Measurements from ENCODE around the gene SLC25A26.

The SLC25A26 gene

DNA sequence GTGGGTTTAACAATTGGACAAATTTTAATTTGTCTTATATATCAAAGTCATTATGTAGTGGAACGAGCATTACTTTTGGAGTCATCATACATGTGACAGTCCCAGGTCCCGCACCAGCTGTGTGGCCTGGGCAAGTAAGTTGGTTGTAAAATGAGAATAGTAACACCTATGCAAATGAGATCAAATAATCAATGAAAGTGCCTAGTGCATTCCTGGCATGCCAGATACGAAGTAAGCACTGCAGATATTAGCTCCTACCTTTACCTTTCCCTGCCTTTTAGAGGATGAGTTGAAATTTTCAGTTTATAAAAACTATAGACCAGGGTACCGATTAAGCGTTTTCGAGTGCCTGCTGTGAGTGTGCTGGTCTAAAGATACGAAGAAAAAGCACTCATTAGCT, 145.9 kb downstream of the SLC25A26 start:
- Histone ChIP-seq H3K36me3 (ENCODE audit: insufficient read depth, low read length) (no peaks in the 10 kb centered on the region), H3K9ac (ENCODE audit: low read depth, low read length) (no peak overlapping the region), H3K4me1 (ENCODE audit: insufficient read depth, low read length) (peaks cover 25% of the 10 kb centered on the region), H3K9me3 (ENCODE audit: control insufficient read depth, insufficient read depth, low read length) (no peaks in the 10 kb centered on the region)

- no peaks in the 10 kb centered on the region for H3K9me3 ChIP-seq (ENCODE audit: control insufficient read depth, insufficient read depth, low read length)
- peaks cover 18% of the 10 kb centered on the region for H3K4me1 ChIP-seq (ENCODE audit: insufficient read depth, low read length)
- H3K9ac ChIP-seq (ENCODE audit: low read depth, low read length): no peak overlapping the region
- H3K36me3 ChIP-seq (ENCODE audit: insufficient read depth, low read length): no peaks in the 10 kb centered on the region
These were observed 147.2 kb downstream of the SLC25A26 start for GRCh38 chr3:66367979-66368378.

GRCh38 chr3:66370179-66370578, 149.4 kb downstream of the SLC25A26 start:
- Histone ChIP-seq H3K36me3 (ENCODE audit: insufficient read depth, low read length) (no peaks in the 10 kb centered on the region), H3K4me1 (ENCODE audit: insufficient read depth, low read length) (peaks cover 12% of the 10 kb centered on the region), H3K9ac (ENCODE audit: low read depth, low read length) (no peak overlapping the region), H3K9me3 (ENCODE audit: control insufficient read depth, insufficient read depth, low read length) (no peaks in the 10 kb centered on the region)

- 0 out of 2 replicates have a peak, but pooled peaks cover under 1% of the 10 kb centered on the region for H3K36me3 ChIP-seq (ENCODE audit: insufficient read depth, low read length)
- H3K4me1 ChIP-seq (ENCODE audit: insufficient read depth, low read length): peaks cover 5% of the 10 kb centered on the region; the same call in 1 of the 2 replicates
These were observed 150.6 kb downstream of the SLC25A26 start for GRCh38 chr3:66371432-66371831.

DNA sequence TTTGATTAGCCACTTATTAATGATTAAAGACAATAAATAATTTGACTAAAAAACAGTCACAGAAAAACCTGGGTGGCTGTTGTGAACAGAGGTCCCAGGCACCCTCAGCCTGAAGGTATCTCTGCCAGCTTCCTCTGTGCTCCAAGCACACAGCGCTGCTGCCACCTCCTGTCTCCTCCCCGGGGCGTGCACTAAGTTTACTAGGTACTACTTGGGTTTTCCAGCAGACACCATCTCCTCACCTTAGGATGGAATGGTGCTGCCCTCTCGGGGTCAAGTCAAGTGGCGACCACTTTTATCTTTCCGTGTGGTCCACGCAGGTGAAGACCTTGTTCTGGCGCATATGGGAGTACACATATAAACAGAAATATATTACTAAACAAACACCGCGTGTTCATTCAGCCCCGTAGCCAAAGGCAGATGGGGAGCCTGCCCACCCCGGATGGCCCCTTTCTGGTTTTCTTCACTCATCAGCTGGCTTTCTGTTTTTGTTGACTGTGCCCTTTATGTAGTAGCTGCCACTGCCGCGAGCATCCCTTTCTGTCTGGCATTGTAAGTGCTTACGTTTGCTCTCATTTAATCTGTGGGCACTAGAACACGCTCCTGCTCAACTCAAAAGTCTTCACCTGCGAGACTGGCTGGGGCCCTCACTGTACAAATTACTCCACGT, 152.0 kb downstream of the SLC25A26 start:
- Histone ChIP-seq H3K36me3 (ENCODE audit: insufficient read depth, low read length) (peaks cover 8% of the 10 kb centered on the region; the same call in 1 of the 2 replicates), H3K9ac (ENCODE audit: low read depth, low read length) (no peak overlapping the region), H3K4me1 (ENCODE audit: insufficient read depth, low read length) (no peaks in the 10 kb centered on the region), H3K9me3 (ENCODE audit: control insufficient read depth, insufficient read depth, low read length) (no peaks in the 10 kb centered on the region)

More at GRCh38 chr3:66371432-66371831, 150.6 kb downstream of the SLC25A26 start:
- Histone ChIP-seq H3K9ac (ENCODE audit: low read depth, low read length) (no peak overlapping the region), H3K9me3 (ENCODE audit: control insufficient read depth, insufficient read depth, low read length) (no peaks in the 10 kb centered on the region)

GRCh38 chr3:66376568-66376967, 155.8 kb downstream of the SLC25A26 start:
- H3K9me3 ChIP-seq (ENCODE audit: control insufficient read depth, insufficient read depth, low read length): no peaks in the 10 kb centered on the region
- H3K4me1 ChIP-seq (ENCODE audit: insufficient read depth, low read length): no peaks in the 10 kb centered on the region
- peaks cover 32% of the 10 kb centered on the region for H3K36me3 ChIP-seq (ENCODE audit: insufficient read depth, low read length)
- H3K9ac ChIP-seq (ENCODE audit: low read depth, low read length): no peak overlapping the region

DNA sequence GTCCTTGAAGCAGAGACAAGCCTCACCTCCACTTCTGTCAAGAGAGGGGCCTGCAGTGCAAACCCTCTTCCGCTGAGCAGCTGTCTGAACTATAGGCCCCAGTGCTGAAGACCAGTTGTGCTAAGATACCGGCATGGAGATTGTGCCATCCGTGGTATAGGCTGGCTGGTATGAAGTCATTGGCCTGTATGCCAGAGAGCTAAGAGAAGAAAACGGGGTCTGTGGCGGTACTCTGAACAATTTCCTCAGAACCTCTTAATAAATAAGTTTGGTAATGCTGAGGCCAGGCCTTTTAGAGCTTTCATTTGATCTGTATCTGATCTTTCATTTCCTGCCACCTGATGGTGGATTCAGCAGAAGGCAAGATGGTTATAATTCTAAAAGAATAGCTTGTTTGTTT, 157.0 kb downstream of the SLC25A26 start:
- Histone ChIP-seq H3K36me3 (ENCODE audit: insufficient read depth, low read length) (peaks cover 38% of the 10 kb centered on the region), H3K9me3 (ENCODE audit: control insufficient read depth, insufficient read depth, low read length) (no peaks in the 10 kb centered on the region), H3K9ac (ENCODE audit: low read depth, low read length) (no peak overlapping the region)

DNA sequence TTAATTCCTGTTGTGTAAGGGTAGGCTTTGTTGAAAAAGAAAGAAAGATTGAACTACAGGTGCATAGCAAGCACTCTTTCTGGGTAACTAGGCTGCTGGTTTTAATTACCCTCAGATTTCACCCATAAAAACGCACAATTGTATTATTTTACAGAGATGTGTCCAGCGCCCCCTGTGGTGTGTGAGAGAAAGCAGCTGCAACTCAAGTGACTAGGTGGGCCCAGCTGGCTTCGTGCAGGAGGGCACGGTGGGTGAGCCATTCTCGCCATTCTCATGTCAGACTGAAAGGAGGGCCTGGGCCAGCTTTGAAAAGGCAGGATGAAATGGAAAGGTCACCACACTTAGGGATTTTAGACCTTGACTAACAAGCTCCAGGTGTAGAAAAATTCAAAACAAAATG, 157.5 kb downstream of the SLC25A26 start:
- no peaks in the 10 kb centered on the region for H3K9me3 ChIP-seq (ENCODE audit: control insufficient read depth, insufficient read depth, low read length)
- no peak overlapping the region for H3K9ac ChIP-seq (ENCODE audit: low read depth, low read length)
- no peaks in the 10 kb centered on the region for H3K4me1 ChIP-seq (ENCODE audit: insufficient read depth, low read length)
- H3K36me3 ChIP-seq (ENCODE audit: insufficient read depth, low read length): peaks cover 39% of the 10 kb centered on the region

More for the DNA sequence above, 157.0 kb downstream of the SLC25A26 start:
- no peaks in the 10 kb centered on the region for H3K4me1 ChIP-seq (ENCODE audit: insufficient read depth, low read length)

- no peak overlapping the region for H3K9ac ChIP-seq (ENCODE audit: low read depth, low read length)
- H3K9me3 ChIP-seq (ENCODE audit: control insufficient read depth, insufficient read depth, low read length): no peaks in the 10 kb centered on the region
- H3K4me1 ChIP-seq (ENCODE audit: insufficient read depth, low read length): no peaks in the 10 kb centered on the region
- peaks cover 51% of the 10 kb centered on the region for H3K36me3 ChIP-seq (ENCODE audit: insufficient read depth, low read length)
These were observed 158.8 kb downstream of the SLC25A26 start for GRCh38 chr3:66379565-66379964.

DNA sequence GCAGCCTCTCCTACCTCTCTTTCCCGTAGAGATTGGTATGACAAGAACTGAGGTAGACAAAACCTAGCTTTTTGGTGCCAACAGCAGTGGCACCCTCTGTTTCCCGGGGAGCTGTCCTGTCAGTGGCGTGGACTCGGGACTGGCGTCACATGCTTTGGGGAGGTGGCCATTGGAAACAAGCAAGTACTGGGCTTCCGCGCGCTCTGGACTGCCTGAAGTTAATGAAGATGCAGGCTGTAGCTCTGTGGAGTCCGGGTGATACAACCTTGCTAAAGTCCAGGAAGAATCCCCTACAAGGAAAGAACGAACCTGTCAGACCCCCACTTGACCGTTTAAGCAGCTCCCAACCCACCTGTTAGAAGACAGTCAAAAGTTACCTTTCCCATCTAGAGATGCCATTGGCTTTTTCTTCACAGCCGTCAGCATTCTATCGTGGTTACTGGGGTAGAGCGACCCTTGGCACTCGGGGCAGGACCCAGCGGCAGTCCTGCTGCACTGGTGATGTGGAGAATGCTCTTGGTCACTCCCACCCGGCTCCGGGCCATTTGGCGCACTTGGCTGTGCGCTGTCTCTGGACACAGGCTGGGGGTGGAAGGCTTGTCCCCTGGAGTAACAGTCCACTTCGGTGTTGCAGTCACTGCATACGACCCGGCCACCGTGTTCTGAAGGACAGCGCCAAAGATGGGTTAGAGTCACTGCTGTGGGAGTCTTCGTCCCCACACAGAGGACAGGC, 159.6 kb downstream of the SLC25A26 start:
- Histone ChIP-seq H3K9me3 (ENCODE audit: control insufficient read depth, insufficient read depth, low read length) (no peaks in the 10 kb centered on the region), H3K36me3 (ENCODE audit: insufficient read depth, low read length) (peaks cover 58% of the 10 kb centered on the region), H3K9ac (ENCODE audit: low read depth, low read length) (no peak overlapping the region), H3K4me1 (ENCODE audit: insufficient read depth, low read length) (no peaks in the 10 kb centered on the region)

DNA sequence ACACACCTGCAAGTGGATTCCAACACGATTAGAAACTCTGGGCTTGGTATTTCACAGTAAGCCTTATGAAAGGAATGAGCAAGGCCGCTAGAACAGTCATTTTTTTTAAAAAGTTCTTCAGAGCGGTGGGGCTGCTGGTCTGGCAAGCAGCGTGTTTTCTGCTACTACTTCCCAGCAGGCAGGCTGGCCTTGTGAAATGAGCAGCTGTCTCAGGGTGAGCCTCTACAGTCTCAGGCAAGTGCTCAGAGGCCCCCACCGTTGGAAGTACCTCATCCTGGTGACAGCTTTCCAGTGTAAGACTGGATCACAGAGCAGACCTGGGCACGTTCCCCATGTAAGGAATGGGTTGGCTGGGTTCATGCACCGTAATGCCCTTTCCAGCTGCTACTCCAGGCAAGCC, 160.8 kb downstream of the SLC25A26 start:
- no peaks in the 10 kb centered on the region for H3K4me1 ChIP-seq (ENCODE audit: insufficient read depth, low read length)
- no peaks in the 10 kb centered on the region for H3K9me3 ChIP-seq (ENCODE audit: control insufficient read depth, insufficient read depth, low read length)
- no peak overlapping the region for H3K9ac ChIP-seq (ENCODE audit: low read depth, low read length)
- peaks cover 67% of the 10 kb centered on the region for H3K36me3 ChIP-seq (ENCODE audit: insufficient read depth, low read length)

GRCh38 chr3:66382142-66382541, 161.3 kb downstream of the SLC25A26 start:
- H3K9me3 ChIP-seq (ENCODE audit: control insufficient read depth, insufficient read depth, low read length): no peaks in the 10 kb centered on the region
- no peaks in the 10 kb centered on the region for H3K4me1 ChIP-seq (ENCODE audit: insufficient read depth, low read length)
- H3K9ac ChIP-seq (ENCODE audit: low read depth, low read length): no peak overlapping the region
- peaks cover 67% of the 10 kb centered on the region for H3K36me3 ChIP-seq (ENCODE audit: insufficient read depth, low read length)

- Histone ChIP-seq H3K36me3 (ENCODE audit: insufficient read depth, low read length) (peaks cover 67% of the 10 kb centered on the region), H3K9me3 (ENCODE audit: control insufficient read depth, insufficient read depth, low read length) (no peaks in the 10 kb centered on the region), H3K4me1 (ENCODE audit: insufficient read depth, low read length) (no peaks in the 10 kb centered on the region), H3K9ac (ENCODE audit: low read depth, low read length) (no peak overlapping the region)
These were observed 162.2 kb downstream of the SLC25A26 start for GRCh38 chr3:66383023-66383422.

DNA sequence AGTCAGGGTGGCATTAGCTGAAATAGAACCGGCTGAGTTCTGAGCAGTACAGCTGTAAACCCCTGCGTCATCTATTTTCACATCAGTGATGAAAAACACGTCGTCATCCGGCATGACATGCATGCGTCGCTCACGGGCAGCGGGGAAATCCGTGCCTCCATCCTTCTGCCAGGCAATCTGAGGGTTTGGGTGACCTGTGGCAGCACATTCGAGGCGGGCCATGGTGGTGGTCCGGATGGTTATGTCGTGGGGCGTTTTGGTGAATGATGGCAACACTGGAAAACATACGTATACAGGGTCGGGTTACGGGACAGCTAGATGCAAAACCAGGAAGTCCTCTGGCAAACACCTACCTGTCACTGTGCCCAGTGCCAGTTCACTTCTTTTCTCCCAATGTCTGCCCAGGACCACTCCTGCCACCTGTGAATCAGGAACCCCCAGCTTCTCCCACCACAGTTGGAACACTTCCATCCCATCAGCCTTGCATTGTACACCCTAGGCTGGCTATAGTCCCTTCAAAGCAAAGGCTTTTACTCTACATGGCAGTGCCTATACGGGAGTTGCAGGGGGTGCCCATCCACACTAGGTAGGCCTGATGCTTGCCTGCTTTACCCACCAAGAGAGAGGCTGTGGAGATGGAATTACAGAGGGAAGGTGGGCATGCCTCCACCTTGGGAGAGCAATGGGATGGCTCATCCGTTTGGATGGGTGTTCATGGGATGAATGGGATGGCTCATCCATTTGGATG, 163.4 kb downstream of the SLC25A26 start:
- H3K36me3 ChIP-seq (ENCODE audit: insufficient read depth, low read length): peaks cover 65% of the 10 kb centered on the region
- no peak overlapping the region for H3K9ac ChIP-seq (ENCODE audit: low read depth, low read length)
- no peaks in the 10 kb centered on the region for H3K4me1 ChIP-seq (ENCODE audit: insufficient read depth, low read length)
- H3K9me3 ChIP-seq (ENCODE audit: control insufficient read depth, insufficient read depth, low read length): no peaks in the 10 kb centered on the region
